B cell (primary cell): Measurements from ENCODE around the gene SYT17.

Source experiments
- CTCF ChIP-seq: fragments of 200-600 bp; IDR thresholded peaks from one replicate; pipeline ENCODE4 v1.8.0; 2022; ENCODE audit warnings: antibody characterized with exemption, mild to moderate bottlenecking
- EZH2 ChIP-seq: IDR thresholded peaks from 2 replicates; pipeline ENCODE4 v1.6.1; 2012; ENCODE audit warnings: borderline replicate concordance, low read depth, mild to moderate bottlenecking, moderate library complexity, low read length; ENCODE audit not compliant: insufficient read depth, poor library complexity, severe bottlenecking

- TF ChIP-seq CTCF (no peak), EZH2 (no peak)
Observed at GRCh38 chr16:19138601-19139000, 29.4 kb upstream of the SYT17 start.
